H9 (cell line): Measurements from ENCODE around the gene ADGRB3. TPM values are rescaled to one million over a fixed set of nuclear protein-coding genes. Genes with fewer than 3 reads are reported as not detected.

Experiments used
- DNase-seq: peaks from one replicate; pipeline ENCODE4 v3.0.0-alpha.2; 2017
- H2AFZ ChIP-seq: one replicate; pipeline ENCODE4 v1.6.1; 2013; ENCODE audit warnings: mild to moderate bottlenecking, low read length, control low read depth, moderate library complexity
- H2AK5ac ChIP-seq: 2 replicates; pipeline ENCODE4 v1.6.1; 2013; ENCODE audit warnings: low read length, control low read depth, mixed read lengths; ENCODE audit not compliant: insufficient read length
- H2BK120ac ChIP-seq: one replicate; pipeline ENCODE4 v1.6.1; 2013; ENCODE audit warnings: low read depth, mild to moderate bottlenecking, low read length, control low read depth, inconsistent platforms; ENCODE audit not compliant: poor library complexity, severe bottlenecking
- H2BK12ac ChIP-seq: 2 replicates; pipeline ENCODE4 v1.6.1; 2013; ENCODE audit warnings: low read length, control low read depth, mixed read lengths, low read depth; ENCODE audit not compliant: insufficient read length
- H2BK15ac ChIP-seq: 2 replicates; pipeline ENCODE4 v1.6.1; 2013; ENCODE audit warnings: low read depth, low read length, control low read depth
- H2BK20ac ChIP-seq: one replicate; pipeline ENCODE4 v1.6.1; 2013; ENCODE audit warnings: low read depth, mild to moderate bottlenecking, low read length, control low read depth, inconsistent platforms; ENCODE audit not compliant: poor library complexity, severe bottlenecking
- H2BK5ac ChIP-seq: 2 replicates; pipeline ENCODE4 v1.6.1; 2013; ENCODE audit warnings: low read length, control low read depth, mixed read lengths; ENCODE audit not compliant: insufficient read length
- H3K14ac ChIP-seq: 2 replicates; pipeline ENCODE4 v1.6.1; 2013; ENCODE audit warnings: low read length, control low read depth; ENCODE audit not compliant: insufficient read depth
- H3K18ac ChIP-seq: 2 replicates; pipeline ENCODE4 v1.6.1; 2013; ENCODE audit warnings: low read depth, mild to moderate bottlenecking, mixed read lengths, low read length, control low read depth; ENCODE audit not compliant: insufficient read length
- H3K23ac ChIP-seq: 2 replicates; pipeline ENCODE4 v1.6.1; 2013; ENCODE audit warnings: low read length, control low read depth, mixed read lengths, low read depth; ENCODE audit not compliant: insufficient read length
- H3K23me2 ChIP-seq: 2 replicates; pipeline ENCODE4 v1.6.1; 2013; ENCODE audit warnings: low read depth, mild to moderate bottlenecking, mixed read lengths, low read length, control low read depth; ENCODE audit not compliant: insufficient read length, poor library complexity, severe bottlenecking
- H3K27ac ChIP-seq: 2 replicates; pipeline ENCODE4 v1.5.1; 2013; ENCODE audit warnings: low read length, control low read depth, mixed read lengths, low read depth; ENCODE audit not compliant: insufficient read length
- H3K27me3 ChIP-seq: 2 replicates; pipeline ENCODE4 v1.6.1; 2013; ENCODE audit warnings: low read length, control low read depth, inconsistent platforms; ENCODE audit not compliant: insufficient read depth
- H3K4ac ChIP-seq: 2 replicates; pipeline ENCODE4 v1.6.1; 2013; ENCODE audit warnings: low read depth, mild to moderate bottlenecking, control low read depth, inconsistent platforms, low read length, moderate library complexity
- H3K4me1 ChIP-seq: 2 replicates; pipeline ENCODE4 v1.6.1; 2013; ENCODE audit warnings: low read length, control low read depth, inconsistent platforms; ENCODE audit not compliant: insufficient read depth
- H3K4me2 ChIP-seq: 2 replicates; pipeline ENCODE4 v1.6.1; 2013; ENCODE audit warnings: low read length, control low read depth, mixed read lengths; ENCODE audit not compliant: insufficient read length, insufficient read depth
- H3K56ac ChIP-seq: 2 replicates; pipeline ENCODE4 v1.6.1; 2013; ENCODE audit warnings: low read depth, mild to moderate bottlenecking, mixed read lengths, low read length, control low read depth; ENCODE audit not compliant: insufficient read length
- H3K79me1 ChIP-seq: 2 replicates; pipeline ENCODE4 v1.6.1; 2013; ENCODE audit warnings: low read depth, mild to moderate bottlenecking, moderate library complexity, low read length, control low read depth, inconsistent platforms; ENCODE audit not compliant: insufficient read depth, poor library complexity, severe bottlenecking
- H3K79me2 ChIP-seq: 2 replicates; pipeline ENCODE4 v1.6.1; 2013; ENCODE audit warnings: low read length, control low read depth, inconsistent platforms; ENCODE audit not compliant: insufficient read depth
- H3K9ac ChIP-seq: 2 replicates; pipeline ENCODE4 v1.6.1; 2013; ENCODE audit warnings: low read length, control low read depth, mixed read lengths; ENCODE audit not compliant: insufficient read length; ENCODE audit errors: extremely low read depth
- H3K9me3 ChIP-seq: one replicate; pipeline ENCODE4 v1.6.1; 2013; ENCODE audit warnings: low read depth, low read length, inconsistent platforms; ENCODE audit not compliant: control insufficient read depth
- H3T11ph ChIP-seq: one replicate; pipeline ENCODE4 v1.6.1; 2013; ENCODE audit warnings: mild to moderate bottlenecking, low read length, control low read depth, inconsistent platforms
- H4K20me1 ChIP-seq: one replicate; pipeline ENCODE4 v1.6.1; 2013; ENCODE audit not compliant: control insufficient read depth, insufficient read length, insufficient read depth
- H4K5ac ChIP-seq: 2 replicates; pipeline ENCODE4 v1.6.1; 2013; ENCODE audit warnings: low read depth, mild to moderate bottlenecking, mixed read lengths, low read length, control low read depth; ENCODE audit not compliant: insufficient read length
- H4K8ac ChIP-seq: replicated peaks from 2 replicates; pipeline ENCODE4 v1.6.1; 2013; ENCODE audit warnings: low read length, control low read depth, mixed read lengths, low read depth; ENCODE audit not compliant: insufficient read length
- H4K91ac ChIP-seq: 2 replicates; pipeline ENCODE4 v1.6.1; 2013; ENCODE audit warnings: low read depth, mild to moderate bottlenecking, moderate library complexity, mixed read lengths, low read length, control low read depth; ENCODE audit not compliant: insufficient read length
- H3K27ac Mint-ChIP-seq, 3 experiments: 2 replicates in 2 of 3; 3 replicates in 1 of 3; pipeline ENCODE4 v1.8.0; 2020 to 2021; ENCODE audit warnings: mixed read lengths in 3 of 3, mild to moderate bottlenecking in 1 of 3, moderate library complexity in 1 of 3
- H3K27me3 Mint-ChIP-seq: 2 replicates; pipeline ENCODE4 v1.8.0; 2021; ENCODE audit warnings: low read depth, mild to moderate bottlenecking, moderate library complexity, mixed read lengths
- H3K36me3 Mint-ChIP-seq, 3 experiments: 2 replicates in 2 of 3; 3 replicates in 1 of 3; pipeline ENCODE4 v1.8.0; 2020 to 2021; ENCODE audit warnings: low read depth in 3 of 3, mixed read lengths in 3 of 3; ENCODE audit not compliant: insufficient read depth in 1 of 3
- H3K4me1 Mint-ChIP-seq, 2 experiments: 2 replicates each; pipeline ENCODE4 v1.8.0; 2020; ENCODE audit warnings: mixed read lengths in 2 of 2
- H3K4me3 Mint-ChIP-seq, 2 experiments: 2 replicates in 1 of 2; 3 replicates in 1 of 2; pipeline ENCODE4 v1.8.0; 2020 to 2021; ENCODE audit warnings: mild to moderate bottlenecking in 2 of 2, mixed read lengths in 2 of 2, moderate library complexity in 1 of 2
- H3K9me3 Mint-ChIP-seq, 2 experiments: 2 replicates in 1 of 2; 3 replicates in 1 of 2; pipeline ENCODE4 v1.8.0; 2020; ENCODE audit warnings: mild to moderate bottlenecking in 2 of 2, mixed read lengths in 2 of 2, moderate library complexity in 1 of 2
- CTCF ChIP-seq: fragments of 200-600 bp; sonication (generic); conservative IDR thresholded peaks from 3 replicates; pipeline ENCODE4 v1.8.0; 2021; ENCODE audit warnings: antibody characterized with exemption, mild to moderate bottlenecking
- total RNA-seq: library from RNA; stranded (reverse); gene quantifications from 2 replicates; pipeline ENCODE4 v1.2.1, GENCODE V29; 2021

Gene ADGRB3
- total RNA-seq, 1 experiment from 2014 or later, result 0.37 TPM

- no peak overlapping the region for H3K23ac ChIP-seq
- Mint-ChIP-seq H3K9me3 (no peaks in the 10 kb centered on the region), H3K4me3 (no peak overlapping the region), H3K27me3 (no peaks in the 10 kb centered on the region), H3K36me3 (no peaks in the 10 kb centered on the region), H3K27ac (no peak overlapping the region), H3K4me1 (peaks cover 6 to 7% of the 10 kb centered on the region in 2 experiments)
- no peak for TF ChIP-seq CTCF
- H4K91ac ChIP-seq, result no peak overlapping the region
- no peak overlapping the region for H3K56ac ChIP-seq
- no peaks in the 10 kb centered on the region for H3K23me2 ChIP-seq
- H3K27me3 ChIP-seq, result no peaks in the 10 kb centered on the region
- H4K5ac ChIP-seq, result no peak overlapping the region
- H3K79me2 ChIP-seq, result no peaks in the 10 kb centered on the region
- H3K27ac ChIP-seq, result no peak overlapping the region
- H4K8ac ChIP-seq, result no peak overlapping the region
- no peaks in the 10 kb centered on the region for H3K4me1 ChIP-seq
- no peak overlapping the region for H3K4me2 ChIP-seq
- H3K9me3 ChIP-seq, result no peaks in the 10 kb centered on the region
- H3K9ac ChIP-seq, result no peak overlapping the region
- H3K4ac ChIP-seq, result no peak overlapping the region
- DNase-seq, result no peak
- H3T11ph ChIP-seq, result no peak overlapping the region
- no peak overlapping the region for H2BK12ac ChIP-seq
- H3K18ac ChIP-seq, result no peak overlapping the region
- H2BK120ac ChIP-seq, result no peak overlapping the region
- H4K20me1 ChIP-seq, result no peaks in the 10 kb centered on the region
- no peaks in the 10 kb centered on the region for H3K79me1 ChIP-seq
- H2BK15ac ChIP-seq, result no peak overlapping the region
- no peak overlapping the region for H2AK5ac ChIP-seq
- no peak overlapping the region for H3K14ac ChIP-seq
- no peak overlapping the region for H2BK5ac ChIP-seq
- H2BK20ac ChIP-seq, result no peak overlapping the region
- H2AFZ ChIP-seq, result no peak overlapping the region
These were observed 786.2 kb downstream of the ADGRB3 start for GRCh38 chr6:69421269-69421668.
